Activated naive CD4-positive, alpha-beta T cell treated with anti-CD3 and anti-CD28 coated beads, Interleukin-2, amount 50 U/mL, for 72 hours (primary cell): Measurements from ENCODE around the gene TCEAL1. TPM values are rescaled to one million over a fixed set of nuclear protein-coding genes. Genes with fewer than 3 reads are reported as not detected.
A peak's percentile ranks its signal among the peaks of the same experiment; 100 is the strongest.
"Not testable (repeated sequence)": the region's sequence is repeated elsewhere in the genome, so short reads cannot be mapped to it uniquely, and the experiment has no call there.

Source experiments
- ATAC-seq, 2 donors: fragments of 150-1000 bp; cut with Tn5 transposase; 2 replicates each; pipeline ENCODE4 v1.10.0; 2021; ENCODE audit warnings: mild to moderate bottlenecking in 2 of 2, moderate library complexity in 2 of 2
- DNase-seq, 2 donors: peaks; one replicate each; pipeline ENCODE4 v3.0.0; 2021 to 2022; ENCODE audit warnings: low spot score in 2 of 2
- H3K27ac Mint-ChIP-seq, 2 donors: one replicate each; pipeline ENCODE4 v1.8.0; 2022; ENCODE audit warnings: mild to moderate bottlenecking in 2 of 2, mixed read lengths in 2 of 2
- H3K36me3 Mint-ChIP-seq, 2 donors: one replicate each; pipeline ENCODE4 v1.8.0; 2022; ENCODE audit warnings: mixed read lengths in 2 of 2
- H3K9me3 Mint-ChIP-seq, 2 donors: one replicate each; pipeline ENCODE4 v1.8.0; 2022; ENCODE audit warnings: mixed read lengths in 2 of 2
- total RNA-seq, 2 donors: library from RNA; stranded (reverse); gene quantifications; one replicate each; pipeline ENCODE4 v1.2.3, GENCODE V29; 2022

Gene TCEAL1, protein sequence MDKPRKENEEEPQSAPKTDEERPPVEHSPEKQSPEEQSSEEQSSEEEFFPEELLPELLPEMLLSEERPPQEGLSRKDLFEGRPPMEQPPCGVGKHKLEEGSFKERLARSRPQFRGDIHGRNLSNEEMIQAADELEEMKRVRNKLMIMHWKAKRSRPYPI
- total RNA-seq = 10 to 100 TPM in 1 of 2 donors, 1 to 10 TPM in 1; 7.4 to 11.4 TPM

DNA sequence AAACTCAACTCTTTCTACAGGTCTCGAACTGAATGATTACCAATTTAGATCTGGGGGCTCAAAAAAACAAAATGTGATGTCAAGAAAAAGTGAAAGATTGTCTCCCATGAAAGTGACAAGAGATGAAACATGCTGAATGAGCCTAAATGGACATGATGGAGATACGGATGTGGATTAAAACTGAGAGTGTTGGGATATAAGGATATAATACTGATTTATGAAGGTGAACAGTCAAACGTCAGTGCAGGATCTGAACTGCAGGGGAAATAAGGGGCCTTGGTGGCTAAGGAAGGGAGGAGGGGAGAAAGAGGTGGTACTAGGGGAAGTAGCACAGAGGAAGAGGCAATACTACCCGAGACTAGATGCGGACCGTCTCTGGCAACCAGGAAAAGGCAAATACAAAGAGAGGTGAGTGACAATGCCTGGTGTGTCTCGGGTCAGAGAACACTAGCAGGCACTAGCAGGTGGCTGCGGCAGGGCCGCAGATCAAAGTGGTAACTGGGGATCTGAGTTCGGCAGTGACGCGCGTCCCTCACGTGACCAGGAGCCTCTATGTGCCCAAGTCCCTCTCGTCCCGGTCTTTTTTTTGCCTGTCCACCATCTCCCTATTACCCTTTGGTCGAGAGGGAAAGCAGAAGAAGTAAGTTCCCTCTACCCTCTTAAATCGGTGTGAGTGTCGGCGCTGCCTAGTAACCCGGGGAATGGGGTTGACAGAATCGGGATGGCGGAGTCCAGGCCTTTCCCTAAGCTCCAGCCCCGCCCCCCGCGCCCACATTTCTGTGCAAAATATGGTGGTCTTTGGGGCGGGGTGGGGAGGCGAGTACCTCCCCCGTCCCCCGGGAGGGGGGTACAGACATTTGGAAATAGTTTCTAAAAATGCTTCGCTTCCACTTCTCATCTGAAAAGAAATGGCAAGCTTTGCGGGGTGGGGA is at the start of gene TCEAL1:
Gene TCEAL1, plus strand, starts transcription at position 590 of the 932 bp plus-strand sequence. CDS start 942 bp downstream, outside the sequence.
- Mint-ChIP-seq H3K27ac (peak within 1 kb of the TSS; percentile 27 to 93), H3K36me3 (peaks cover 0 to 7% of the 10 kb centered on the region in 2 donors), H3K9me3 (no peaks in the 10 kb centered on the region)
- DNase-seq (peak; percentile 11 to 62), ATAC-seq (peak; percentile 74 to 87)

DNA sequence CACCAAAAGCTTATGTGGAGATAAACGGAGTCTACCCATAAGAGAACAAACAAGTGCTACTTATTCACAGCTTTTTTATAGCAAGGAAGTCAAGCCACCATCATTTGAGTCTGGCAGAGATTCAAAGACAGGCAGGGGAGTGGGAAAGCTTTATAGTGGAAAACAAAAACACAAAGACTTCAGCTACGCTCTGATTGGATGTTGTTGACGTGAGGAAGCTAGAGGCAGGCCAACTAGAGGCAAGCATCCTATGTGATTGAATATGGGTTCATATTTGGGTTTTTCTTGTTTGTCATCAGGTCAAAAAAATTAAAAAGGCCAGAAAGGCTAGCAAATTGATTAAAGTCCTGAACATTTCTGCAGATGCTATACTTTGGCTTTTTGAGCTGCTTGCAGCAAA is 44.2 kb upstream of the TCEAL1 start:
- Mint-ChIP-seq H3K36me3 (peaks cover 0 to 11% of the 10 kb centered on the region in 2 donors), H3K27ac (no peak overlapping the region), H3K9me3 (no peaks in the 10 kb centered on the region)
- ATAC-seq (no peak), DNase-seq (no peak)

DNA sequence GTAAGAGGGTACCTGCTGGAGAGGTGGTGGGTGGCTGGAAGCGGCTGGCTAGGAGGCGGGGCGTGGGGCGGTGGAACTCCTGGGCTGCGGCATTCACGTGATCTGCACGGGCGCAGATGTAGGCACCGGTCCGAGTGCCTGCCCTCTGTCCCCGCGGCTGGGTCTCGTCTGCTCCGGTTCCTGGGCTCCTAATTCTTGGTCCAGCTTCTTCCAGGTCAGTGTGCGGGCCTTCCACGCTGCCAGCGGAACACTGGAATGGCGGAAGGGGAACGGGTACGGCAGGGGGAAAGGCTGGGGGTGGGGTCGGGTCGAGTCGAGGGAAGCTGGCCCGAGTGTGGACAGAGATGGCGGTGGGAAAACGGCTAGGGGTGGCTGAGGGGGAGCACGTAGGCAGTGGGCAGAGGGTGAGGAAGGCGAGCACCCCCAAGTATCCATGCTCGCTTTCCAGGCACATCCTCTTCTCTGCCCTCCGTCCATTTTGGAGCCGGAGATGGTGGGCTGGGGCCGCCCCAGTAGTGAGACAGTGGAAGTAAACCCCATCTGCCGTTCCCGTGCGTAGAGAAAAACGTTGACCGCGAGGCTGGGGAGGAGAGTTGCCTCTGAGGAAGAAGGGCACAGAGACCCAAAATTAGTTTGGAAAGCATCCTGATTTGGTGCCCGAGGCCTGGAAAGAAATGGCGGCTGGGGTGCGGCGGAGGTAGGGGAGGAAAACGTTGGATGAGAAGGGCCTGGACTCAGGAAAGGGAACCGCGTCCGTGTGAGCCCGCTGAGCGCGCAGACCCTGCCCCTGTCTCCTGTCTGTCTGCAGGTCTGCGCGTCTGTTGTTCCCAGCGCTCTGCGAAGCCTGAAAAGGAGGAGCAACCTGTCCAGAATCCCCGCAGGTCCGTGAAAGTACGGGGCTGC is 43.1 kb upstream of the TCEAL1 start, which contains the start of gene TCEAL4:
Gene TCEAL4, plus strand, starts transcription at position 105 of the 903 bp plus-strand sequence. CDS start 1,161 bp downstream, outside the sequence.
- peak within 1 kb of the TSS; percentile 83 to 91 for H3K27ac Mint-ChIP-seq

DNA sequence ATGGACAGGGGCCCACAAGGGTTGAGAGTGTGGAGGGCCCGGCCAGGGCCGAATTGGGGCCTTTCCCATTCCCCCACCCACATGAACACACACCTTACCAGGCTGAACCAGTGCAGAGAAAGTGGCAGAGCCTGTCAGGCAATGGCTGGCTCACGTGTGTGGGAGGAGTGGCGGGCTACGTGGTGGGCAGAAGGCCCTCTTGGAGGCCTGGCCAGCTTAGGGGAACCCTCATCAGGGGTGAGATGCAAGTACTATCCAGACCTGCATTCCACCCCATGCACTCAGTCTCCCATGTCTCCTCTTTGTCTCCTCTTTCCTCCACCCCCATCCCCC is 42.5 kb upstream of the TCEAL1 start:
- Mint-ChIP-seq H3K27ac (peak overlapping the region; percentile 83 to 84), H3K9me3 (no peaks in the 10 kb centered on the region), H3K36me3 (peaks cover 0 to 11% of the 10 kb centered on the region in 2 donors)
- DNase-seq (no peak), ATAC-seq (peak; percentile 14 to 34)

More for the DNA sequence above, 43.1 kb upstream of the TCEAL1 start, which contains the start of gene TCEAL4:
- peak; percentile 80 to 96 for ATAC-seq
- Mint-ChIP-seq H3K9me3 (no peaks in the 10 kb centered on the region), H3K36me3 (peaks cover 0 to 11% of the 10 kb centered on the region in 2 donors)
- DNase-seq = peak in 1 of 2 donors; percentile 20

DNA sequence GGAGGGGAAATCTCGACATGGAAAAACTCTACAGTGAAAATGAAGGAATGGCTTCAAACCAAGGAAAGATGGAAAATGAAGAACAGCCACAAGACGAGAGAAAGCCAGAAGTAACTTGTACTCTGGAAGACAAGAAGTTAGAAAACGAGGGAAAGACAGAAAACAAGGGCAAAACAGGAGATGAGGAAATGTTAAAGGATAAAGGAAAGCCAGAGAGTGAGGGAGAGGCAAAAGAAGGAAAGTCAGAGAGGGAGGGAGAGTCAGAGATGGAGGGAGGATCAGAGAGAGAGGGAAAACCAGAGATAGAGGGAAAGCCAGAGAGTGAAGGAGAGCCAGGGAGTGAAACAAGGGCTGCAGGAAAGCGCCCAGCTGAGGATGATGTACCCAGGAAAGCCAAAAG is 42.1 kb upstream of the TCEAL1 start:
- Mint-ChIP-seq H3K9me3 (no peaks in the 10 kb centered on the region), H3K27ac (peak overlapping the region; percentile 70 to 83), H3K36me3 (peaks cover 0 to 11% of the 10 kb centered on the region in 2 donors)
- ATAC-seq (no peak), DNase-seq (no peak)

DNA sequence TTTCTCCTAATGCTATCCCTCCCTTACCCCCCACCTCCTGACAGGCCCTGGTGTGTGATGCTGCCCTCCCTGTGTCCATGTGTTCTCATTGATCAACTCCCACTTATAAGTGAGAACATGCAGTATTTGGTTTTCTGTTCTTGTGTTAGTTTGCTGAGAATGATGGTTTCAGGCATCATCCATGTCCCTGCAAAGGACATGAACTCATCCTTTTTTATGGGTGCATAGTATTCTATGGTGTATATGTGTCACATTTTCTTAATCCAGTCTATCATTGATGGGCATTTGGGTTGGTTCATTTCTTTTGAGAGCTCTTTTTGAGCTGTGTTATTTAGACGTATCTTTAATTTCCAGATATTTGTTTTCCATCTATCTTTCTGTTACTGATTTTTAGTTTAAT is 36.5 kb upstream of the TCEAL1 start:
- H3K36me3 Mint-ChIP-seq, H3K9me3 Mint-ChIP-seq, ATAC-seq, DNase-seq, H3K27ac Mint-ChIP-seq: not testable (repeated sequence)

DNA sequence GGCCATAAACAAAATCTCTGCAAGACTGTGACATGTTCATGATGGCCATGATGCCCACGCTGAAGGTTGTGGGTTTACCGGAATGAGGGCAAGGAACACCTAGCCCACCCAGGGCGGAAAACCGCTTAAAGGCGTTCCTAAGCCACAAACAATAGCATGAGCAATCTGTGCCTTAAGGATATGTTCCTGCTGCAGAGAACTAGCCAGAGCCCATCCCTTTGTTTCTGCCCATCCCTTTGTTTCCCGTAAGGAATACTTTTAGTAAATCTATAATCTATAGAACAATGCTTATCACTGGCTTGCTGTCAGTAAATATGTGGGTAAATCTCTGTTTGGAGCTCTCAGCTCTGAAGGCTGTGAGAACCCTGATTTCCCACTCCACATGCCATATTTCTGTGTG is 33.6 kb upstream of the TCEAL1 start:
- H3K9me3 Mint-ChIP-seq, H3K36me3 Mint-ChIP-seq, ATAC-seq, H3K27ac Mint-ChIP-seq, DNase-seq: not testable (repeated sequence)

DNA sequence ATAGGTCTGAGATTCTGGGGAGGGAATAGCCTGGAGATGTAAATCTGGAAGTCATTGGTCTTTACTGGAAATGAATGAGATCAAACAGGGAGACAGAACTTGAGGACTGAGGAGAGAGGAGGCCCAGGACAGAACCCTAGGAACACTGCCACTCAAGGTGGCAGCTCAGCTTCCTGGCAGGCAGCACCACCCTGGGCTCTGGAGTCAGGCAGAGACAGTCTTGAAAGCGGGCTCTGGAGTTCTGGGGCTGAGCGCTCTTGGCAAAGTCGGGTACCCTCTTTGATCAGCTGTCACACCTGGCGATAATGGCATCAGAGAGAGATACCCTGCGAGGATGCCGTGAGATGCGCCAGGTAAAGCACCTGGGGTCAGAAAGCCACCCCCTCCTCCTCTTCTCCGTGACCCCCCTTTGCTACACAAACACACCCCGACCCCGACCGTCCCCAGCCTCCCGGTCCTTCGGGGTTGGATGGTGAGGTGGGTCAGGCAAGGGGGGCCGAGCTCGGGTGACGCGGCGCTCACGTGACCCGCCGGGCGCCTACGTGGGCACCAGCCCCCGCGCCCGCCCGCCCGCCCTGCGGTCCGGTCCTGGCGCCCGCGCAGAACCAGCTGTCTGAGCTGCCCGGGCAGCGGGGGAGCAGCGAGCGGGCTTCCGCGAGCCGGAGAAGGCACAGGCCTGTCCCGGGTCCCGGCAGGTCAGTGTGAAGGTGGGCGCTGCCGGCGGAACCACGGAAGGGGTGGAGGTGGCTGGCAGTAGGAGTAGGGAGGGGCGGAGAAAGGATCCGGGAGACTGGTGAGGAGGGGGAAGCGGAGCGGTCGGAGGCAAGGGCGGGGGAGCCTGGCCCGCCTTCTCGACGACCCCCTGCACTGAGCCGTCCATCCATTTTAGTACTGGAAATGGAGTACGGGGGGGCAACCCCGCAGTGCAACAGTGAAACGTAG is 21.1 kb upstream of the TCEAL1 start, which contains the start of gene TCEAL3:
Gene TCEAL3, plus strand, starts transcription at position 600 of the 942 bp plus-strand sequence. CDS start 1,102 bp downstream, outside the sequence.
- H3K36me3 Mint-ChIP-seq = no peaks in the 10 kb centered on the region
- peak; percentile 4 to 56 for DNase-seq
- peak within 1 kb of the TSS; percentile 57 to 88 for H3K27ac Mint-ChIP-seq
- H3K9me3 Mint-ChIP-seq = no peaks in the 10 kb centered on the region
- peak; percentile 76 to 87 for ATAC-seq

DNA sequence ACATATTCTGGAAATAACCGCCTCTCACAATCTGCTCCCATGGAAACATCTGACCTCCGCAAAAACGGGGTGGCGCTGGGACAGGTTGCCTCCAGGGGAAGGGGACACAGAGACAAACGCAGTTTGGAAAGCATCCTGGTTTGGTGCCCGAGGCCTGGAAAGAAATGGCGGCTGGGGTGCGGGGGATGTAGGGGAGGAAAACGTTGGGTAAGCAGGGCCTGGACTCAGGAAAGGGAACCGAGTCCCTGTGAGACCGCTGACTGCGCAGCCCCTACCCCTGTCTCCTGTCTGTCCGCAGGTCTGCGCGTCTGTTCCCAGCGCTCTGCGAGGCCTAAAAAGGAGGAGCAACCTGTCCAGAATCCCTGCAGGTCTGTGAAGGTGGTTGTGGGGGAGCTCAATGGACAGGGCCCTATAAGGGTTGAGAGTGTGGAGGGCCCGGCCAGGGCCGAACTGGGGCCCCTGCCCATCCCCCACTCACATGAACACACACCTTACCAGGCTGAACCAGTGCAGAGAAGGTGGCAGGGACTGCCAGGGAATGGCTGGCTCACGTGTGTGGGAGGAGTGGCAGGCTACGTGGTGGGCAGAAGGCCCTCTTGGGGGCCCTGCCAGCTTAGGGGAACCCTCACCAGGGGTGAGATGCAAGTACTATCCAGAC is 20.3 kb upstream of the TCEAL1 start:
- Mint-ChIP-seq H3K9me3 (no peaks in the 10 kb centered on the region), H3K36me3 (no peaks in the 10 kb centered on the region), H3K27ac (peak overlapping the region; percentile 22 to 88)
- no peak for DNase-seq
- ATAC-seq = peak in 1 of 2 donors; percentile 16

DNA sequence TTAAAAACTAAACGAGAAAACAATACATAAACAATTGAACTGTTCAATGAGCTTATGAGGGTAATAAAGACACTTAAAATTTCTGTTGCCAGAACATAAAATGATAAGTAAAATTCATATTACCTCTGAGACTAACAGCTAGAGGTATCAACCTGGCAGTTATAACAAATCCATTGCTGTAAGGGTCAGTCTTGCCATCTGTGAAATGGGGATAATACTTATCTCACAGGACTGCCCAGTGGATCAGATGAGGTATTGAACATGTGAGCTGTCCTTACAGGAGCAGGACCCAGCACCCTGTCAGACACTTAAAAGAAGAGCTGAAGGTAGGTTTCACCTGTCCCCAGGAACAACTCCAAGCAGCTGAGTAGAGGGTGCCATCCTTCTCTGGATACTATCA is 18.5 kb upstream of the TCEAL1 start:
- ATAC-seq (no peak), DNase-seq (no peak)
- H3K9me3 Mint-ChIP-seq = no peaks in the 10 kb centered on the region
- H3K27ac Mint-ChIP-seq = no peak overlapping the region
- H3K36me3 Mint-ChIP-seq = no peaks in the 10 kb centered on the region

DNA sequence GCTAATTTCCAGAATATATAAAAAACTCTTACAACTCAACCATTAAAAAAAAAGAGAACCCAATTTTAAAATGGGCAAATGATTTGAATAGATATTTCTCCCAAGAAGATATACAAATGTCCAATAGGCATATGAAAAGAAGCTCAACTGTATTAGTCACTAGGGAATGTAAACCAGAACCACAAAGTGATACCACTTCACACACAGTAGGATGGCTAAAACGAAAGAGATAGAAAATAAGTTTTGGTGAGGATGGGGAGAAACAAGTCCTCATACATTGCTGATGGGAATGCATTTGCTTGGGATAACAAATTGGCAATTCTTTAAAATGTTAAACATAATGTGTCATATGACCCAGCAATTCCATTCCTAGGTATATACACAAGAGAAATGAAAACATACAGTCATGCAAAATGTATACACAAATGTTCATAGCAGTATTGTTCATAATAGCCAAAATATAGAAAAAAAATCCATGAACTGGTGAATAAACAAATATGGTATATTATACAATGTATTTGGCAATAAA is 15.3 kb upstream of the TCEAL1 start:
- no peak overlapping the region for H3K27ac Mint-ChIP-seq
- no peaks in the 10 kb centered on the region for H3K36me3 Mint-ChIP-seq
- ATAC-seq (no peak), DNase-seq (no peak)
- H3K9me3 Mint-ChIP-seq = no peaks in the 10 kb centered on the region

DNA sequence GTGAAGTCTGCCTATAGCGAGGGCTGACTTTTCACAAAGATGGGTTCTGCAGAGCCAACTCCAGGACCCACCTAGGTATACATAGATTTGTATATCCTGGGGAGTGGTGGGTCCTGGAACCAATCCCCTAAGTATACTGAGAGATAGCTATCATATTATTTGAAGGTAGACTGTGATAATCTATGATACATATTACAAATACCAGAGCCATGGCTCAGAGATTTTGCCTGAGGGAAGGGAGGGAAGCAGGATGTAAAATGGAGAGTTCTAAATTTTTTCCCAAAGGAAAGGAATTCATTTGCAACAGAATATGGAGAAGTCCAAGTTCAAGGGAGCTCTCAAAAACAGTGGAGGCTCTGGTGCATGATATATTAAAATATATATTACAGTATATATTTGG is 13.8 kb upstream of the TCEAL1 start:
- ATAC-seq (no peak), DNase-seq (no peak)
- H3K27ac Mint-ChIP-seq = no peak overlapping the region
- no peaks in the 10 kb centered on the region for H3K9me3 Mint-ChIP-seq
- no peaks in the 10 kb centered on the region for H3K36me3 Mint-ChIP-seq

DNA sequence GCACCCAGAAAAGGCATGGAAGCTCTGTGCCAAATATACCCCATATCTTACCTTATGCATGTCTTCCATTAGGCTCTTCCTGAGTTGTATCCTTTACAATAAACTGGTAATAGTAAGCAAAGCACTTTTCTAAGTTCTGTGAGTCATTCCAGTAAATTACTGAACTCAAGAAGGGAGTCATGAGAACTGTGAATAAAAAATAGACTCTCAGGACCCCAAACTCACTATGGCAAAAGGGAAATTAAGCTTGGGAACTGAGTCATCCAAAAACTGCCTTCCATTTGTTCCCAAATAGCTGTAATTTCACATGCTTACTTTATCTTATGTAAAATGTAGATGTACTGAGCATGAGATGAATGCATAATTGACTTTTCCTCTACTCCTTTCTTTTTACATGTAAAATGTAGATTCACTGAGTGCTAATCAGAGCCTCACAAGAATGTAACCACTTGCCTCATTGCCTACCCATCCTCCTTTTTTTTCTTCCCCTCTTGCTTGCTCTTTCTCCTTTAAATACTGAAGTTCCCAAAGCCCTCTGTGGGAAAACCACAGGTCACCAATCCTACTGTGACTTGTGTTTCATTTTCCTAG is 12.9 kb upstream of the TCEAL1 start:
- Mint-ChIP-seq H3K27ac (no peak overlapping the region), H3K9me3 (no peaks in the 10 kb centered on the region), H3K36me3 (no peaks in the 10 kb centered on the region)
- DNase-seq = no peak
- ATAC-seq = no peak

DNA sequence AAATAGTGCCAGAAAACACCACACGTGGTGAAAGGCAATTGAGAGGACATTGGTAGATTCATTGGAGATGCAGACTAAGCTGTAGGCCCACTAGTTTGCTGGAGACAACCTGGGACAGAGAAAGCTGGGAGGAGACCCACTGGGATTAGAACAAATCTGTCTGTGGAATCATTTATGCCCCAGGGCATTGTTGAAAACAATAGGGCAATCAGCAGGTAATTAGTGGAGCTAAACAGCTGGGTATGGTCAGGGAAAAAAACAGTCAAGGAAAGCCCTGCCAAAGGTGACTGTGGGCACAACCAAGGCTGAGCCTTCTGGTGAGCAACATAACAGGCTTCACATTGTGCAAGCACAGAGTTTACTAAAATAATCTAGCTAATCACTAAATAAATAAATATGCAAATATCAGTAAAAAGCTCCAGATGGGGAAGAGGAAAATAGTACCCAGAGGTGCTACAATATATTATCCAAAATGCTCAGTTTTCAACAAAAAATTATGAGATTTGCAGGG is 12.0 kb upstream of the TCEAL1 start:
- ATAC-seq (no peak), DNase-seq (no peak)
- no peak overlapping the region for H3K27ac Mint-ChIP-seq
- H3K36me3 Mint-ChIP-seq = no peaks in the 10 kb centered on the region
- H3K9me3 Mint-ChIP-seq = no peaks in the 10 kb centered on the region
